HPDE6-E6E7 (cell line): Measurements from ENCODE around the gene MMP1.

Experiments
- DNase-seq: peaks from one replicate; pipeline ENCODE4 v3.0.0; 2011; ENCODE audit warnings: missing footprints; ENCODE audit errors: extremely low spot score

The MMP1 gene

GRCh38 chr11:102806296-102806695, 8.3 kb upstream of the MMP1 start:
- DNase-seq: no peak

GRCh38 chr11:102802341-102802740, 4.4 kb upstream of the MMP1 start:
- no peak for DNase-seq

GRCh38 chr11:102800767-102801166, 2.8 kb upstream of the MMP1 start:
- DNase-seq: no peak

GRCh38 chr11:102799681-102800340, 1.9 kb upstream of the MMP1 start:
- DNase-seq: no peak

GRCh38 chr11:102794382-102794781, 3.6 kb downstream of the MMP1 start:
- no peak for DNase-seq

- no peak for DNase-seq
These were observed 4.2 kb downstream of the MMP1 start for GRCh38 chr11:102793677-102794290.

GRCh38 chr11:102792604-102793003, 5.4 kb downstream of the MMP1 start:
- DNase-seq: no peak

- no peak for DNase-seq
These were observed 6.5 kb downstream of the MMP1 start for GRCh38 chr11:102791271-102792036.

- no peak for DNase-seq
These were observed 9.5 kb downstream of the MMP1 start for GRCh38 chr11:102788334-102788995.

- no peak for DNase-seq
These were observed 13.6 kb downstream of the MMP1 start for GRCh38 chr11:102784380-102784779.

GRCh38 chr11:102783720-102784119, 14.2 kb downstream of the MMP1 start:
- no peak for DNase-seq

GRCh38 chr11:102783016-102783415, 14.9 kb downstream of the MMP1 start:
- no peak for DNase-seq

- DNase-seq: no peak
These were observed 16.3 kb downstream of the MMP1 start for GRCh38 chr11:102781676-102782075.

- DNase-seq: peak; percentile 78
These were observed 17.5 kb downstream of the MMP1 start, which contains the start of gene MMP10 for GRCh38 chr11:102780491-102780918. MMP10 (minus strand) TSS chr11:102780628; CDS start chr11:102780591, 37 bp downstream.

GRCh38 chr11:102776454-102776853, 21.5 kb downstream of the MMP1 start:
- no peak for DNase-seq

- DNase-seq: no peak
These were observed 24.6 kb downstream of the MMP1 start for GRCh38 chr11:102773386-102773785.

GRCh38 chr11:102771351-102771750, 26.6 kb downstream of the MMP1 start:
- DNase-seq: no peak

GRCh38 chr11:102770191-102770590, 27.8 kb downstream of the MMP1 start:
- no peak for DNase-seq

- DNase-seq: no peak
These were observed 30.2 kb downstream of the MMP1 start for GRCh38 chr11:102767800-102768199.

- no peak for DNase-seq
These were observed 34.5 kb downstream of the MMP1 start for GRCh38 chr11:102763440-102763839.

GRCh38 chr11:102762361-102762767, 35.6 kb downstream of the MMP1 start:
- DNase-seq: peak; percentile 40

- no peak for DNase-seq
These were observed 36.2 kb downstream of the MMP1 start for GRCh38 chr11:102761646-102762238.
